ENCODE data around the gene CTNNB1.

The CTNNB1 gene

DNA sequence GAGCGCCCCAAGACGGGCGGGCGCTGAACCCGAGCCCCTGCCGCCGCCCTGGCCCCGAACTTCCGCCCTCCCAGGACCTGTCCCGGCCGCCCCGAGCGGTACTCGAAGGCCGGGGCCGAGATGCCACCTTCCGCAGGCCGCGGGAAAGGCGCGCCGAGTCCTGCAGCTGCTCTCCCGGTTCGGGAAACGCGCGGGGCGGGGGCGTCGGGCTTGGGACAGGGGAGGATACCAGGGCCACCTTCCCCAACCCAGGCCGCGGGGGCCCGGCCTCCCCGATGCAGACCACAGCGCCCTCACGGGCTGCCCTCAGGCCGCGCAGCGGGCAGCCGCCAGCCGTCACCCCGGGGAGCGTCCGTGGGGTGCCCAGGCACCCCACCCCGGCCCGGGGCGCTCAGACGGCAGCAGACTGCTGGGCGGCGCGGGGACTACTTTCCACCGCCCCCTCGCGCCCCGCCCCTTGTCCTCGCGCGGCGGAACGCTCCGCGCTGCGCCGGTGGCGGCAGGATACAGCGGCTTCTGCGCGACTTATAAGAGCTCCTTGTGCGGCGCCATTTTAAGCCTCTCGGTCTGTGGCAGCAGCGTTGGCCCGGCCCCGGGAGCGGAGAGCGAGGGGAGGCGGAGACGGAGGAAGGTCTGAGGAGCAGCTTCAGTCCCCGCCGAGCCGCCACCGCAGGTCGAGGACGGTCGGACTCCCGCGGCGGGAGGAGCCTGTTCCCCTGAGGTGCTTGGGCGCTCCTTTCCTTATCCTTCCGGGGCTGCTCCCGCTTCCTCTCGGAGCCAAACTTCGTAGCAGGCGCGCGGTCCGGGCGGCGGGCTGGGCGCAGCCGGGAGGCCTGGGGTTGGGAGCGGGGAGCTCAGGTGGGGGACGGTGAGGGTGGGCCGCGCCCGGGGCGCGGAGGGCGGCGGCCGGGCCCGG, at the start of gene CTNNB1:
Gene CTNNB1, plus strand, starts transcription at position 556 of the 916 bp plus-strand sequence. CDS start 24,564 bp downstream, outside the sequence.
- DNase-seq (ENCODE audit: low read depth), result peak; percentile 94

DNA sequence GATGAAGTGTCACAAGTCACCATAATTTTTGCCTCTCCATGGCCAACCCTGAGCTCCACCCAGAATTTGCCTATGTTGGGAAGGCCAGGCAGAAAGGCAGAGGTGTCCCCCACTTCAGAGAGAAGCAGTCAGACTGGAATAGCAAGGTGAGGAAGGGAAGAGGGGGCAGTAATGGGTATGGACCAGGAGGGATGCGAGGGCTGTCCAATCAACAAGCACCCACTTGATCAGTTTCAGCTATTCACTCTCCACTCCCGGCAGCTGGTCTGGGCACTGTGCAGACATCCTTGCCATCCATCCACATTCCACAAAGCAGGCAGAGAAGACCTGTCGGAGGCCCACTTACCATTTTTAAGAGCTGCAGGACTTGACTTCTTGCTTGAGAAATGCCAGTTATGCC, 43.5 kb upstream of the CTNNB1 start:
- DNase-seq (ENCODE audit: low read depth), result no peak

DNA sequence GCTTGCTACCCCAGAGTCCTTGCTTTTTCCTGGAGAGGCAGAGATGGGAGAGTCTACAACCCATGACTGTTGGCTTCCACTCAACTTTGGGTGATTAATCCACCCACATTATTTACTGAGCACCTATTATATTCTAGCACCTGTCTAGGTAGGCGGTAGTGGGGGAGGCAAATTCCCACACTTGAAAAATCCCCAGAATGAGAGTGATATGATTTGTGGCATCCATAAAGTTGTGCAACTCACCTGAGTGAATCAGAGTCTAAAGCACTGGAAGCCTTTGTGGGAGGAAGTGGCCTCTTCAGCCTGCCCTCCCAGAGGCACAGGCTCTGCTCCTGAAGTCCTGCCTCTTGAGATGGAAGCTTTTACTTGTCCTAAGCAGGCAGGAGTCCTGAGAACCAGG, 40.4 kb upstream of the CTNNB1 start:
- no peak for DNase-seq (ENCODE audit: low read depth)

DNA sequence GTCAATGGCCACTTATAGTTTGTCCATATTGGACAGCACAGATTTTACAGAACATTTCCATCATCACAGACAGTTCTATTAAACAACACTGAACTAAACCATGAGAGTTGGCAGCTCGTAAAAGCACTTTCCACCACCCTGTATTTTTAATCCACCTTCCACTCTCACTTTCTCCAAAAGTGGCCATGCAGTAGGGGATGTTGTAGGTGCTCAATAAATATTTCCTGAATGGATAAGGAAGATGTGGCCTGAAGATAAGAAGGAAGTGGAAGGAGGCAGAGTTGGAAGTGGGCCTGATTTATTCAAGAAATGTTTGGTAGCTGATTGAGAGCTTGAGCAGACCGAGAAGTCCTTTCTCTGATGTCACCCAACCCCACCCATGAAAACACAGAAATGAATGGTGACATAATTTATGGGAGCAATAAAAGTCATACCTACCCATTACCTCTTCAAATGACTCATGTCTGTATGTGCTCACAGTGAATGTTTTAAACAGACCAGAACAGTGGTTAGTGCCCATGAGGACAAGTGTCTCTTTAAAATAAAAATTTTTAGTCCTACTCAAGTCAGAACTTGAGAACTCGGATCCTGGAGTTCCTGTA, 39.6 kb upstream of the CTNNB1 start:
- DNase-seq (ENCODE audit: low read depth), result peak; percentile 10

DNA sequence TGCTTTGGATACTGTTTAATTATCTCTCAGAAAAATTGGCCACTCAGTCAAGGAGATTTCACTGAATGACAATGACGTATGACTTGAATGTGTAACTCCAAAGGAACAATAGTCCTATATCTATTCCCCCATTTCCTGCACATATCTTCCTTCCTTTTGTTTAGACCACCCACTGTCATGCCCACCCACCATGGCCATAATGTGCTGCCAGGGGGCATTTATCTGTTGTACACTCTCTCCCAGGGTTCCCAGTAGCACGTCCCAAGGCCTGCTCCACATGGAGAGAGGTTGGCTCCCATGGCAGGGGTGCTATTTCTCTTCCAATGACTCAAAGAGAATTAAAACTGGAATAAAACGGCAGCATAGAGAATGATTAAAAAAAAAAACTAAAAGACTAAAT, 36.8 kb upstream of the CTNNB1 start:
- no peak for DNase-seq (ENCODE audit: low read depth)

DNA sequence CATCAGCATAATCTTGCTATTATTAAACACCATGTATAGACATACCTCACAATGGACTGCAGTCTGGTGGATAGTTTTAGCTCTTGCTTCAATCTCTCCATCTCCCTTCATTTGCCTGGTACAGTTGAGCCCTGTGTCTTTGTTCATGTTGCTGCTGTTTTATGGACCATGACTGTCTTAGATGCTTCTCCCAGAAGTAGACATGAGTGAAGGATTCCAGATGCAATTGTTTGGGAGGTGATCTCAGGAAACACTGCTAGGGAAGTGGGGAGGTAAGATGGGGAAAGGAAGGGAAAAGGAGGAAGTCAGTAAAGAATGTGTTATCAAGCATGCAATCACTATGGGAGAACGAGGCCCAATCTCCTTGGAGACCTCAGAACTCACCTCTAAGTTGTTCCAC, 36.3 kb upstream of the CTNNB1 start:
- DNase-seq (ENCODE audit: low read depth), result no peak

DNA sequence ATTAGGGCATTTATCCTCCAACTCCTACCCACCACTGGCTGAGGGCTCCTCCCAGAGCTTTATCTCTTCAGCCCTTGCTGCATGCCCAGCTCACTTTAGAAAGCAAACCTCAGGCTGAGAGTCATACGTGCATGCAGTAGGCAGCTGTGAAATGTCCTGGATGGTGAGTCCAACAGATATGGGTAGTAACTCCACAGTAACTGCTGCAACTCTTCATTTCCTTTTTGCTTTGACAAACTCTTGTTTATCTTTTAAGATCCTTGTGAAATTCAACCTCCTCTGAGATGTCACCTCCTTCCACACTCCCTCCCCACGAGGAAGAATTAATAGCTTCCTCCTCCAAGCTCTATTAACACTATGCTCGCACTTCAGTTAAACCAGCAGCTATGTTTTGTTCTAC, 35.9 kb upstream of the CTNNB1 start:
- DNase-seq (ENCODE audit: low read depth), result no peak

DNA sequence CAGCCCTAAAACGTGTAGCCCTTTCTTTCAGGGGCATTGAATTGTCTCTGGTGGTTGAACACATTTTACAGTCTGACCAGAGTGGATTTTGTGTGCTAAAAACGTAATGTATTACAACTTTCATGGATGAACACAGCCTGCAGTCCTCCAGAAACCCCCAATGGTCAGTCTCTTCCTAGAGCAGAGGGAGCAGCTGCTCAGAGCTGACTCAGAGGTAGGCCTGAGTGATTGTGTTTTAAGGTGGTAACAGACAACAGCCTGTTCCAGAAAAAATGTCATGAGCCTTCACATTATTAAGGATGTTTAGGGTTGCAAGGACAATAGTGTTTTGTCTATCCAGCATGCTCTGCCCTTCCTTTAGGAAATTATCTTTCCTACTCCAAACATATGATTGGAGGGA, 34.5 kb upstream of the CTNNB1 start:
- no peak for DNase-seq (ENCODE audit: low read depth)

DNA sequence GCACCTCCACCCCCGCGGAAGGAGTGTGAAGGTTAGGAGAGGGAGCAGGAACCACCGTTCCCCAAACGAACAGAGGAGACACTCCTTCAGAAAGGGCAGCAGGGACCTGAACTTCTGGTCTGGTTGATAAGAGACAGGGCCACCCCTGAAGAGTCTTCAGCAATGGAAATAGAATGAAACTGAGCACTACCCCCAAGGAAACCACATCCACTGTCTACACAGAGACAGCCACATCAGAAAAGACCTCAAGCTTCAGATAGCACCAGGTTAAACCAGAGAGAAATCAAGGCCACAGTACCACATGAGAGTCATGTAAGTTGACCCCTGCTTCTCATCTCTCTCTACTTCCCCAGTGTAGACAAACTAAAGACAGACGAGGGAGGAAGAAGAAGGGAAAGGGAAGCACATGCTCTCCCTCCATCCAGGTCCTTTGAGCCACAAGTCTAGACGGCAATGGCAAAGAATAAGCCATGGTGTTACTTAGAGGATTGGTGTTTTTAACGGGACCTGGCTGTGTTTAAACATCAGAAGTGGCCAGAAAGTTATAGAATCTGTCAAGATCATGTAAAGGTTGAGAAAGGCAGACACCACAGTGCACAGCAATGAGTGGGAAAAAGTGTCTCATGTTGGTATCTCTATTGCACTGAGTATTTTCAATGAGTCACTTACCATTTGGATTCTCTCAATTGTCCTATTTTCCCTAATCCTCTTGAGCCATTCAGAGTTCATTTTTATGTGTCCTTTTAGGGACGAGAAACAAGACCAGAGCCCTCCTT, 31.4 kb upstream of the CTNNB1 start:
- no peak for DNase-seq (ENCODE audit: low read depth)

DNA sequence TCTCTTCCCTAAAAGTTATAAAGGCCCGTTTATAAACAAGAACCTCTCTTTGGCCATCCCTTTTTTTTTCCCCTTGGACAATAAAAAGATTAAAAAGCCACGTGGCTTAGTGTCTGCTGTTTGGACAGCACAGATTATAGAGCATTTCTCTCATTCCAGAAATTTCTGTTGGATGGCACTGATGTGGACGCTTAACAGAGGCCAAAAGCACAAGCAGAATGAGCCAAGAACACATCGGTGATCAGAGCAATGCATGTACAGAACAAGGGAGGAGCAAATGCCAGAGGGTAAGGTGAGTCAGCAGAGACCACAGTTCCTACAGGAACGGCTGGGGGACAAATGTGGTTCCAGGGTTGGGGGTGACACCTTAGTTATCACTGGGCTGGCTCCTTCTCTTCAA, 30.3 kb upstream of the CTNNB1 start:
- DNase-seq (ENCODE audit: low read depth), result no peak

DNA sequence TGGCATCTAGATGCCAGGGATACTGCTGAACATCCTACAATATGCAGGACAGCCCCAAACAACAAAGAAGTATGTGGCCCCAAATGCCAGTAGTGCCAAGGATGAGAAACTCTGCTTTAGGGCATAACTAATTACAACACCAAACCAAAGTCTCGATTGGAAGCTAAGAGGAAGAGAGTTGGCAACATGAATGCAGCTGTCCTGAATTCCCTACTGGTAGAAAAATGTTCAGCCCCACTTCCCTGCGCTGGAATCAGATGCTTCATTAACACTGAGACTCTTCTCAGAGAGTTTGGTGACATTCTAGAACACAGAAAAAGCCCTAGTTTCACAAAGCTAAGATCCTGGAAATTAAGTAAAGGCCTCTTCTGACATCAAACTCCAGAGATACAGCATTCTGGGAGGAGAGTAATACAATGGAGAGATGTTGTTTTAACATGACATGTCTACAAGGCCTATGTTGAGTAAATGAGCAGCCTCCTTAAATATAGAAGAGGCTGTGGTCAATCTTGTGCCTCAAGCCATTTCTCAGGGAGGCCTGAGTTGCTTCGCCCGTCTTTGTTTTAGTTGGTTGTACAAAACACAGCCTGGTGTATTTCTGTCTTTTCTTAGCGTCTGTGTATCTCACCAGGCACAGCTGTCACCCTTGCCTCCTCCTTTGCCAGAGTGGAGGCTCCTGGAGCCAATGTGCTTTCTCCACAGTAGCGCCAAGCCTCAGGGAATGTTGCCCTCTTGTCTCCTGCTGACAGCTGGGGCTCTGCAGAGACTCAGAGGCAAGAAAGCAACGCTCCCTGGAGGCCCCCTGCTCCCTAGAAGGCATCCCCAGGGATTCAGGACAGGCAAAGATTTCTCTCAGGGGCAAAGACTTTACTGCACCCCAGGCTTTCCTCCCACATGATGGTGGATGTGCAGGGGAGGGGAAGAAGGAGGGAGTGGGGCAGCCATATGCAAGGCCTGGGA, 25.1 kb upstream of the CTNNB1 start:
- DNase-seq (ENCODE audit: low read depth), result no peak

DNA sequence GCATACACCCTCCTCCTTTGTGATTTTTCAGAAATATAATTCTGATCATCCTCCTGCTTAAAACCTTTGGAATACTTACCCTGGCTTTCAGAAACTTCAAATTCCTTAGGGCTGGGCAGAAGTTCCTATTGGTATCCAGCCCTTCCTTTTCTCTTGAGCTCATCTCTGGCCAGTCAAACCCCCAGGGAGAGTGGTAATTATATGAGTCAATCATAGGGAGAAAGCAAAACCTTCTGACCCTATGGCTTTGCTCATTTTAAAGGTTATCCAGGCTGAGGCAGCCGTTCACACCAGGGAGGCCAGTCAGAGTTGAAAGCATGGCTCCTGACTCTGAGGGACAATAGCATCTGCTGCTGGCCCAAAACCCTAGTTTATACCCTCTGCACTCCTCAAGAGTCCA, 23.9 kb upstream of the CTNNB1 start:
- no peak for DNase-seq (ENCODE audit: low read depth)

DNA sequence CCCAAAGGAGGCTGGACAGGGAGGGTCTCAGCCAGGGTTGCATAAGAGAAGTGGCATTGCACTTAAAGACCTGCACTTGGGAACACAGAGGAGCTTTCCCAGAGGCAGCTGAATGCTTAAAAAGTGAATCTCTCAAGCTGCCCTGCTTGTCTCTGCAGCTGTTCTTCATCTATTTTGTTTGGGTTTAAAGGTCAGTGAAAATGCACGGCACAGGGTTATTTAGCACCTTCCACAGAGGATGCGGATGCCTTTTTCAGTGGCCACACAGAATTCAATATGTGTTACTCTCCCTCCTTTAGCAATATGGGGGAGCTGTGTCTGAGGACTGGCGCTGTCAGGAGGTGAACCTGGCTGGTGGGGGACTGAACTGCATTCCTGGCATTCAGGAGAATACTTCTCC, 22.7 kb upstream of the CTNNB1 start:
- DNase-seq (ENCODE audit: low read depth), result no peak

DNA sequence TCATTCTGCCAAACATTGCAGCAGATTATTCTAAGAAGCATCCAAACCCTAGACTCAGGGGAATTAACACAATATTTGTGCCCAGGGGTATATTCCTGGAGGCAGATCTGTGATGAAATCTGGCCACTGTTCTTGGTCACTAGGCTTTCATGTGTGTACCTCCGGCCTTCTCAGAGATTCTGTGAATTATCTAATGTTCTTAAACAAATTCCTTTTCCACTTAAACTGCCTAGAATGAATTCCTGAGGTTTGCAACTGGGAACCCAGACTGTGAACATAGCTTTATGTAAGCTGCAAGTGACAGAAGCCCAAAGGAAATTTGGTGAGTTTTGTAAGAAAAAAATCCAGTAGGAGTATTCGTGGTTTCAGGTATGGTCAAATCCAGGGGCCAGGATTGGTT, 20.7 kb upstream of the CTNNB1 start:
- no peak for DNase-seq (ENCODE audit: low read depth)

DNA sequence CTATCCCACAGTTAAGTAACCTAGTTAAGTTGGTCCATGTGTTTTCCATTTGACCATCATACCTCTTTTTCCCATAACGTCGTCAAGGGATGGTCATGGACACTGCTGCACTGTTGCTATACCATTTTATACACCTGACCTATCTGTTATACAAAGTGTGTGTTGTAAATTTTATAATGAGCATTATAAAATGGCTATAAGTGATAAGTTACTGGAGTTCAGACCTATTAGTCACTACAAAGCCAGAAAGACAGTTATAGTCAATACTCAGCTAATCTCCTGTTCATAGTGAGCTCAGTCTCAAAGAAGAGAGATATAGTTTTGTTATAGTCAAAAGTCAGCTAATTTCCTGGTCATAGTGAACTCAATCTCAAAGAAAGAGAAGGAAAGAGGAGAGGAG, 18.9 kb upstream of the CTNNB1 start:
- DNase-seq (ENCODE audit: low read depth), result no peak

DNA sequence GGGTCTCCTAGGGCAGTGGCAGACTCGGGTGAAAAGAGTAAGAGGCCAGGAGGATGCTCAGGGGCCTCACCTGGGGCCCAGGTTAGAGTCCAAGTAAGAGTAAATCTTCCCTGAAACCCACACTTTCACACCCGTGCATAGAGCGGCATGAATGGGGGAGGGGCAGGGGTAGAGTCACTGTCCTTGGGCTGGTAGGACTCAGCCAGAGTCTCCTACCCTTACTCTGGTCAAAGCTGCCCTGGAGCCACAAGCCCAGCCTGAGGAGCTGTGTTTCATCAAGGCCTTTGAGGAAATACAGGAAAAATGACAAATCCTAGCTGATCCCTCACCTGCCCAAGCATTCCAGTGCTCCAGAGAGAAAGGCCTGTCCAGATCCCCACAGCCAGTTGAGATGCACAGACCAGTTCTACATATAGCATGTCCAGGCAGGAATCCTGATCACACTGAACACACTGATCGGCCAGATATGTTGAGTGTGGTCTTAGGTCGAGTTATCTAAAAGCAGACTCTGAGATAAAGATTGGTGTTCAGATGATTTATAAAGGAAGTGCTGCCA, 16.7 kb upstream of the CTNNB1 start:
- DNase-seq (ENCODE audit: low read depth), result no peak

DNA sequence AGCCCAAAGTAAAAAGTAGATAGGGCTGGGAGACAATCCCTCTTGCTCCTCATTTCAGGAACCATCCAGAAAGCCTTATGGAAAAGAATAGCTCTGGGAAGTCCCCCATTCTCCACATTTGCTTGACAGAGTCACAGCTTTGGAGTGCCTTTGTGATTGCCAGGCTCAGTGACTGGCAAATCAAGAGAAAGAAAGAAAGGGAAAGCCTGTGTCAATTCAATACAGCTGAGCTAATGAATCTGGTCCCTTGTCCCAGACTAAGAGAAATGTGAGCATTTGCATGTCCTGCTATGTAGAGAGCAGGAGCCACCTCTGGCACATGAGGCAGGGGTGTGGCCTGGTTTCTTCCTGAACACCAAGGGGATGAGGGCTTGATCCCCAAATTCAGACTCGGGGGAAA, 14.9 kb upstream of the CTNNB1 start:
- DNase-seq (ENCODE audit: low read depth), result no peak

DNA sequence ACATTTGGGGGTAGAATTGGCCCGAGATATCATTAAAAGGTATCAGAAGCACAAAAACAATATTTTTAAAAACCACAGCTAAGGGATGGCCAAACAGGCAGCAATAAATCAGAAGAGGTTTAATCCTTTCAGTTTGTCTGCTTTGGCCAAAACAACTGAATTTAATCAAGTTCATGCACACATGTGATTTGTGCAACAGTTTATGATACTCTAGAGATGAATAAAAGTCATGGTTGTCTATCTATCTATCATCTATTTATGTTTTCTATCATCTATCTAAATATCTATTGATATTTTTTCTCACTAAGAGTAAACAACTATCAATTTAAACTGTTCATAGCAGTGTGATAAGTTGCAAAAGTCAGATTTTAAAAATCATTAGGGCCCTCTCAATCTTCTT, 13.0 kb upstream of the CTNNB1 start:
- no peak for DNase-seq (ENCODE audit: low read depth)

DNA sequence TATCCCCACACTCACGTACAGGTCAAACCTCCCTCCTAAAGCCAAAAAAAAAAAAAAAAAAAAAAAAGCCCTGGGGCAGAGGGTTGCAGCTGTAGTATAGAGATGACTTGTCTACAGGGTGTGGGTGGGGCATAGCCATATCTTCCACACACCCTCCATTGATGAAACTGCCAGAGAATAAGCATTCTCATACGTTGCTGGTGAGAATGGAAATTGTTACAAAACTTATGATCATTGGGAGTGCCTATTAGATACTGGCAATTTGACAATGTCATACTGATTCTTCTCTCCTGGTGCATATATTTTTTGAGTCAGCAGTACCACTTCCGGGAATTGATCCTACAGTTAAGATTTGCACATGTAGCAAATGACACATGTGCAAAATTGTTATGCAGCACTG, 11.0 kb upstream of the CTNNB1 start:
- DNase-seq (ENCODE audit: low read depth), result no peak

DNA sequence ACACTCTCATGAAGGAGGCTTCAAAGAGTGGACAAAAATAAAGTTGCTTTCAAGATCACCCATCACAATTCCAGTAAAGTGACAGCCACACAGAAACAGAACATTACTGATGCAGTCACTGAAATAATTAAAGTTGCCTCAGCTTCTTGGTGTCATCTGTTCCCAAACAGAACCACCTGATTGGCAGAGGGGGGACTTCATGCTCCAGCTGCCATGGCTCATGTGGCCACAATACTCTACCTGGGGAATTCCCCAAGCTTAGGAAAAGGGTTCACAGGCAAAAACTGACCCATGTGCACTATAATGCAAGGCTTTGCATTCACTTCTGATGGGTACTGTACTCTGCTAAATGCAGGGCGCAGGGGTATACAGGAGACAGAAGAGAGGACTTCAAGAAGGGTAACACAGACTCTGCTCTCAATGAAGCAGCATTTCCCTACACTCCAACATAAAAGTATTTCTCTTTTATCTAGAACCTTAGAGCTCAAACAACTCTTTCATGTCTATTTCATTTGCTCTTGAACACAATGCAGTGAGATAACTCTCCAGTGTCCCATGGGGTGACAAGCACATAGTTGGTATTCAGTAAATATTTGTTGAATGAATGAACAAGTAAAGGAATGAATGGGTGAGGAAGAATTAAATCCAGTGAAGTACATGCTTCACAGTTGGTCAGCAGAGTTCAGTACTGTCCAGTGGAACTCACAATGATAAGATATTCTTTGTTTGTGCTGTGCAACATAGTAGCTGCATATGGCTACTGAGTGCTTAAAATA, 8.6 kb upstream of the CTNNB1 start:
- no peak for DNase-seq (ENCODE audit: low read depth)

DNA sequence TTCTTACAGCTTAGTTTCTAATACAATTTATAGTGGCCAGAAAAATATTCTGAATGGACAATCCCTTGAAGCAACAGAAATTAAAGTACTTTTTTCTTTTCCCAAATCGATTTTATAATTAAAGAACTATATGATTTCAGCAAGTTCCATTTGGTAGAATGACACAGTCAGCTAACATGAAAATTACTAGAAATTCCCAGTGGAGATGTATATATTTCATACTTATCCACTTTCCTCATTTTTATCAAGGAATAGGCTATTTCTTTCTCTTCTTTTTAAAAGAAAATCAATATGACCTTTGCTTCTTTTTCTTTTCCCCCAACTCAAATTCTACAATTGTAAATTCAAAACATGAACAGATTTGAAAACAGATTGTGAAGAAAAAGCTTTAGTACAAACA, 6.4 kb upstream of the CTNNB1 start:
- DNase-seq (ENCODE audit: low read depth), result no peak
